Bone marrow (tissue), 2 donors: ENCODE data around the gene TRIM46.
"Not testable (repeated sequence)": the region's sequence is repeated elsewhere in the genome, so short reads cannot be mapped to it uniquely, and the experiment has no call there.

ENCODE experiments used
- DNase-seq, 2 donors: peaks; one replicate each; lab custom pipeline; 2025; lab: John Stamatoyannopoulos, UW

Gene TRIM46

GRCh38 chr1:155232001-155232978 lies 58.6 kb downstream of the TRIM46 start:
- DNase-seq: not testable (repeated sequence)

GRCh38 chr1:155233502-155233901 lies 59.9 kb downstream of the TRIM46 start:
- not testable (repeated sequence) for DNase-seq
